GM12801 (cell line): ENCODE data around the gene SREK1IP1.

ENCODE experiments used
- TF ChIP-seq, protein P1 (sequence below): IDR thresholded peaks from one replicate; pipeline ENCODE4 v1.5.1; 2011; ENCODE audit warnings: control low read depth; ENCODE audit not compliant: insufficient read length; ENCODE audit errors: extremely low read depth

SREK1IP1 gene

DNA sequence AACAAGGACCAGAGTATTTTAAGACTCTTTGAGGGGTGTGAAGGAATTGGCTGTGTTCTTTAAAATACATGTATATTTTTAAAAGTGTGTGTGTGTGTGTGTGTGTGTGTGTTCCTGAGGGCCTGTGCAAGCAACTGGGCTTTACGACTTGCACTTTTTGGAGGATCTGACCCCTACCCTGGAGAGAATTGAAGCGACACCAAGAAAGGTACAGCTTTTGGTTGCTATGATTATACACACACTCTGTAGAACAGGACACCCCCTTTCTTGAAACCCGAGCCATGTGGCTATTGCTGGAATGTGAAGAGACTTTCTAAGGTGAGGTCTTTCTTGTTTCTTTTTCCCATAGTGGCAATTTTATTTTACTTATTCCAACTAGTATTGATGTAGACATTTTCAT is 77.2 kb downstream of the SREK1IP1 start:
- TF ChIP-seq, protein P1, sequence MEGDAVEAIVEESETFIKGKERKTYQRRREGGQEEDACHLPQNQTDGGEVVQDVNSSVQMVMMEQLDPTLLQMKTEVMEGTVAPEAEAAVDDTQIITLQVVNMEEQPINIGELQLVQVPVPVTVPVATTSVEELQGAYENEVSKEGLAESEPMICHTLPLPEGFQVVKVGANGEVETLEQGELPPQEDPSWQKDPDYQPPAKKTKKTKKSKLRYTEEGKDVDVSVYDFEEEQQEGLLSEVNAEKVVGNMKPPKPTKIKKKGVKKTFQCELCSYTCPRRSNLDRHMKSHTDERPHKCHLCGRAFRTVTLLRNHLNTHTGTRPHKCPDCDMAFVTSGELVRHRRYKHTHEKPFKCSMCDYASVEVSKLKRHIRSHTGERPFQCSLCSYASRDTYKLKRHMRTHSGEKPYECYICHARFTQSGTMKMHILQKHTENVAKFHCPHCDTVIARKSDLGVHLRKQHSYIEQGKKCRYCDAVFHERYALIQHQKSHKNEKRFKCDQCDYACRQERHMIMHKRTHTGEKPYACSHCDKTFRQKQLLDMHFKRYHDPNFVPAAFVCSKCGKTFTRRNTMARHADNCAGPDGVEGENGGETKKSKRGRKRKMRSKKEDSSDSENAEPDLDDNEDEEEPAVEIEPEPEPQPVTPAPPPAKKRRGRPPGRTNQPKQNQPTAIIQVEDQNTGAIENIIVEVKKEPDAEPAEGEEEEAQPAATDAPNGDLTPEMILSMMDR, result no peak

DNA sequence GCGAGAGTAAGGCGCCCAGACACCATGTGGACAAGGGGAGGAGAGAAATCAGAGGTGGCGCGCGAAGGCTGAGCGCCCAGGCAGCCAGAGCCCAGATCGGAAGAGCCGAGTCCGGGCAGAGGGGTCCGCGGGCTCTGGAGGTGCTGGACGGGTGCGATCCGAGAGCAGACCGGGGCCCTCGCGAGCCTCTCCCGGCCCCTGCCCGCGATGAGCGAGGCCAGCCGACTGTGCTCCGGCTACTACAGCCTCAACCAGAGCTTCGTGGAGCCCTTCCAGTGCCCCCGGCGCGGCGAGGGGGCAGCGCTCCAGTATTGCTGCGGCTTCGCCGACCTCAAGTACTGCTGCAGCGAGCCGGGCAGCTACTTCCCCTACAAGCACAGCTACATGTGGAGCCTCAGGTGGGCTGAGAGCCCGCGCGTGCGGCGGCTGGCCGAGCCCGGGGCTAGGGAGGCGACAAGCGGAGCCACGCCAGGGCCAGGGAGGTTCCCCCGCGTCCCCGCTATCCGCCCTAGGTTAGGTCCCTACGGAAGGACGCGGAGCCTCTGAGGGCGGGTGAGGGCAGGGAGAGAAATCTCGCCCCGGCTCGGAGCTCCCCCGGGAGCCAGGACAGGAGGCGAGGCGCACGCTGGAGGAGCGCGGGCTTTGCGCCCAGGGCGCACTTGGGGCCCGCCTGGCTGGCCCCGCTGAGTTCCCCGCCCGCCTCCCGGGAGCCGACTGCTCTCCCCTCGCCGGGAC is 77.9 kb downstream of the SREK1IP1 start, which contains the start of gene SHISAL2B:
TSS of gene SHISAL2B (plus strand) at position 87 of the 735 bp plus-strand sequence. CDS start at position 208, 121 bp downstream.
- TF ChIP-seq, protein P1, result no peak

DNA sequence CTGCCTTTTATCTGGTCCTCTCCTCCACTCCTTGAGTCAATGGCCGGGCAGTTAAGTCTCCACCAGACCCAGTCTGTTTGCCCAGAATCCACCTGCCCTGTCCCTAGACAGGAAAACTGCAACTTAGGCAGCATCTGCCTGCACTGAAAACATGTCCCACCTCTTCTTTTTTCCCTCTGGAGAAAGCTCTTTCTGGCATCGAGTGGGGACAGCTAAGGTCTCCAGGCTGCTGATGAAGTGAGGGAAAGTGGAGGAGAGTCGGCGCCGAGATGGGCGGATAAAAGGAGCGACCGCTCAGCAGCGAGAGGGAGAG is 78.4 kb downstream of the SREK1IP1 start:
- TF ChIP-seq, protein P1, result no peak

DNA sequence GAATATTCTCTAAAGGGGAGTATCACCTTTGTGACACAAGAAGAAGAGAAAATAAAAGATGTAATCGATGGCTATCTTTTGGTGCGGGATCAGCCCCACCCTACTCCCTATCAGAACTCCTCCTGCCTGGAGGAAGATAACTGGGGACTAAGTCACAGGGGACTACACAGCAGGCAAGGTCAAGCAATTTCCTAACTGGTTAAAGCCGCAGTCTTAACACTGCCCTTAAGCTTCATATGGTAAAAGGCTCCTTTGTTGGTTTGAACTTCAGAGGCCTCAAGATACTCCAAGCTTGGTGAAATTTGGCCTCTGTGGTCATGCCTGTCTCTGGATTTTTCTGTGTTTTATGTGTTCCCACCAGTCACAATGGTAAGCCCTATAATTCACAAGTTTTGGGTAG is 79.5 kb downstream of the SREK1IP1 start:
- TF ChIP-seq, protein P1, result no peak

DNA sequence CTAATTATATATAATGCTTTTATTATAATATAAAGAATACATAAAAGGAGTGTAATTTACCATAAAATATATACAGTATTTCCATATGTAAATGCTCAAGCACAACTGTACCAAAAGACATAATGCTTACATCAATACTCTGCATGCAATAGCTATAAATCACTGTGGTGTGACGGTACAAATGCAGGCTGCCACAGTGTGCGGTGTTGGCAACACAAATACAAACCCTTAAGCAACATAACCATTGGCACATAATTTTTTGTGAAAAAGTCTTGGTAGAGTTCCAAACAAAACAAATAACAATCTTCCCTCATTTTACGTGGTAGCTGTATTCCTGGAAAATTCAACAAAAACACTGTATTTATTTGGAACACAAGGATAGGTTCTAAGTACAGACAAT is 80.1 kb downstream of the SREK1IP1 start:
- TF ChIP-seq, protein P1, result no peak

DNA sequence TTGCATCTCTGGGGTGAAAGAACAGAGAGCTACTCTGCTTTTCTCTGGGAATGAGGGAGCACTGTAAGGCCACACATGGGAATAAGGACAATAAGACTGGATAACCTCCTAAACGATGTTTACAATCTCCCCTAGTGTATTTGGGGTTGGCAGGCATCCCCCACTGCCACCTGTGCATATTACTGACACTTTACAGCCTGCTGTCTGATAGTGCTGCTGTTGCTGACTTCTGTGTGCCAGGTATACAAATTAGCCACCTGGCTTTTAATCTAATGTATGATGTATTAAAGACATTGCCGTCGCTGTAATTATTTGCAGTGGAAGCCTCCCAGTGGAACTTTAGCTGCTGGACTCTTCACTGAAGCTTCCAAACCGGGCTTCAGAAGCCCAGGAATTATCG is 82.6 kb downstream of the SREK1IP1 start:
- TF ChIP-seq, protein P1, result no peak

DNA sequence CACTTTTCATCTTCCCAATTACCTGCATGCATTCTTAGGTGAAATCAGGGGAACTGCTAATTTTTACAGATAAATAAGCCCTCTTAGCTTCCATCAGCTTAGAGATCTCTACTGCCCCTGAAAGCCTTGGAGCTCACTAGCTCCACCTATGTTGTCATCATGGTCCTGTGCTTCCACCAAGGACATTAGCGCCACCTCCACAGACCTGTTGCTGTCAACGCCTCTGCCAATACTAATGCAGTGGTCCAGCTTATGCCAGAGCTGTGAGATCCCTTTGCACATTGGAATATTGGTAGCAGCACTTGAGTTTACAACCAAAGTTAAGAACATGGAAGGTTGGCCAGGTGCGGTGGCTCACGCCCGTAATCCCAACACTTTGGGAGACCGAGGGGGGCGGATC is 85.9 kb downstream of the SREK1IP1 start:
- TF ChIP-seq, protein P1, result no peak
